HFFc6 (cell line): ENCODE results near the gene NDUFS8. TPM values are rescaled to one million over a fixed set of nuclear protein-coding genes. Genes with fewer than 3 reads are reported as not detected.

Source experiments
- DNase-seq: peaks from one replicate; pipeline ENCODE4 v3.0.0-alpha.2; 2018
- H3K27ac Mint-ChIP-seq: 2 replicates; pipeline ENCODE4 v1.8.0; 2020; ENCODE audit warnings: mild to moderate bottlenecking, mixed read lengths
- H3K27me3 Mint-ChIP-seq: 2 replicates; pipeline ENCODE4 v1.8.0; 2021; ENCODE audit warnings: mild to moderate bottlenecking, moderate library complexity, mixed read lengths; ENCODE audit not compliant: insufficient read depth
- H3K36me3 Mint-ChIP-seq: 2 replicates; pipeline ENCODE4 v1.8.0; 2021; ENCODE audit warnings: low read depth, mixed read lengths
- H3K4me1 Mint-ChIP-seq: 2 replicates; pipeline ENCODE4 v1.8.0; 2020; ENCODE audit warnings: low read depth, mixed read lengths
- H3K4me3 Mint-ChIP-seq: 2 replicates; pipeline ENCODE4 v1.8.0; 2020; ENCODE audit warnings: mild to moderate bottlenecking, moderate library complexity, mixed read lengths
- H3K9me3 Mint-ChIP-seq: 2 replicates; pipeline ENCODE4 v1.8.0; 2020; ENCODE audit warnings: mild to moderate bottlenecking, mixed read lengths
- total RNA-seq, 6 experiments: library from RNA; stranded (reverse); fragmentation: NEBNext Ultra II Directional; extraction: Animal tissue kit (Norgen Biotek cat#: 25700); gene quantifications; 2 replicates in 1 of 6; 3 replicates in 5 of 6; pipeline ENCODE4 v1.2.3, GENCODE V29; 2021
- TF ChIP-seq, protein P1 (sequence below): fragments of 200-600 bp; sonication (generic); IDR thresholded peaks from 2 replicates; pipeline ENCODE4 v1.5.0; 2021; ENCODE audit warnings: antibody characterized with exemption, mild to moderate bottlenecking

NDUFS8 gene
- total RNA-seq, 6 experiments from 2014 or later = 221 to 236 (median 223) TPM

DNA sequence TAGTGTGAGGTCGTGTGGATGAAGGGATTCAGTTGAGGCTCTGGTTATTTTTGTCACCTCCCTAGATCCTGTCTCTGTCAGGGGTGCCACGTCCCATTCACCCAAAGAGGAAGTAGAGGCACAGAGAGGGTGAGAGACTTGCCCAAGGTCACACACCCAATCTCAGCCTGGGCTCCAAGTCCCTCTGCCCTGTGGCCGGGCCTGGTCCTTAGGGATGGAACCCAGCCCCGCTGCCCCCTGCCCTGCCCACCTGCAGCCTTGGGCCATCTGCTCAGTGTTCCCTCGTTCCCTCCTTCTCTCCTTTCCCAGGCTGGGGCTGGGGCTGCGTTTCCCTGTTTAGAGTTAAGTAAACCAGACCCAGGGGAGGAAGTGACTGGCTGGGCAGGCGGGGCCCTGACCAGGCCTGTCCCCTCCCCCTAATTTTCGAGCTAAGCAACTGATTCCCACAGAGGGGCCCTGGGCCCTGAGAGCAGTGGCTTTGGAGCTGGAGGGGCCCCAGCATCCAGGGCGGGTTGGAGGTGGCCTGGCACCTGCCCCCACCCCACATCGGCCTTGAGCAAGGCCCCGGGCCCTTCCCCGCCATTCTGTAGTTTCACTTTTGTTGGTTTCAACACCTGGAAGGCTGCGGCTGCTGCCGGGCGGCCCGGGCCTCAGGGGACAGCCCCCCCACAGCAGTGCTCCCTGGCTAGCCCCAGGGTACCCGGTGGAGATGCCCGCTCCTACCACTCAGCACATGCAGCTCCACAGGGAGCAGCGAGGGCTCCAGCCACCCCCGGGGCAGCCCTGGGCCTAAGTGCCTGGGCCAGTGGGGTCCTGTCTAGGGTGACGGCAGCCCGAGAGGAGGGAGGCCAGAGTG is 9.8 kb downstream of the NDUFS8 start:
- TF ChIP-seq, protein P1, sequence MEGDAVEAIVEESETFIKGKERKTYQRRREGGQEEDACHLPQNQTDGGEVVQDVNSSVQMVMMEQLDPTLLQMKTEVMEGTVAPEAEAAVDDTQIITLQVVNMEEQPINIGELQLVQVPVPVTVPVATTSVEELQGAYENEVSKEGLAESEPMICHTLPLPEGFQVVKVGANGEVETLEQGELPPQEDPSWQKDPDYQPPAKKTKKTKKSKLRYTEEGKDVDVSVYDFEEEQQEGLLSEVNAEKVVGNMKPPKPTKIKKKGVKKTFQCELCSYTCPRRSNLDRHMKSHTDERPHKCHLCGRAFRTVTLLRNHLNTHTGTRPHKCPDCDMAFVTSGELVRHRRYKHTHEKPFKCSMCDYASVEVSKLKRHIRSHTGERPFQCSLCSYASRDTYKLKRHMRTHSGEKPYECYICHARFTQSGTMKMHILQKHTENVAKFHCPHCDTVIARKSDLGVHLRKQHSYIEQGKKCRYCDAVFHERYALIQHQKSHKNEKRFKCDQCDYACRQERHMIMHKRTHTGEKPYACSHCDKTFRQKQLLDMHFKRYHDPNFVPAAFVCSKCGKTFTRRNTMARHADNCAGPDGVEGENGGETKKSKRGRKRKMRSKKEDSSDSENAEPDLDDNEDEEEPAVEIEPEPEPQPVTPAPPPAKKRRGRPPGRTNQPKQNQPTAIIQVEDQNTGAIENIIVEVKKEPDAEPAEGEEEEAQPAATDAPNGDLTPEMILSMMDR = no peak
- Mint-ChIP-seq H3K4me3 (peak overlapping the region; percentile 90), H3K9me3 (no peaks in the 10 kb centered on the region), H3K4me1 (peaks cover 12% of the 10 kb centered on the region), H3K27ac (peak overlapping the region; percentile 91), H3K27me3 (peaks cover 3% of the 10 kb centered on the region; the same call in 1 of the 2 replicates), H3K36me3 (no peaks in the 10 kb centered on the region)
- DNase-seq = peak; percentile 42

DNA sequence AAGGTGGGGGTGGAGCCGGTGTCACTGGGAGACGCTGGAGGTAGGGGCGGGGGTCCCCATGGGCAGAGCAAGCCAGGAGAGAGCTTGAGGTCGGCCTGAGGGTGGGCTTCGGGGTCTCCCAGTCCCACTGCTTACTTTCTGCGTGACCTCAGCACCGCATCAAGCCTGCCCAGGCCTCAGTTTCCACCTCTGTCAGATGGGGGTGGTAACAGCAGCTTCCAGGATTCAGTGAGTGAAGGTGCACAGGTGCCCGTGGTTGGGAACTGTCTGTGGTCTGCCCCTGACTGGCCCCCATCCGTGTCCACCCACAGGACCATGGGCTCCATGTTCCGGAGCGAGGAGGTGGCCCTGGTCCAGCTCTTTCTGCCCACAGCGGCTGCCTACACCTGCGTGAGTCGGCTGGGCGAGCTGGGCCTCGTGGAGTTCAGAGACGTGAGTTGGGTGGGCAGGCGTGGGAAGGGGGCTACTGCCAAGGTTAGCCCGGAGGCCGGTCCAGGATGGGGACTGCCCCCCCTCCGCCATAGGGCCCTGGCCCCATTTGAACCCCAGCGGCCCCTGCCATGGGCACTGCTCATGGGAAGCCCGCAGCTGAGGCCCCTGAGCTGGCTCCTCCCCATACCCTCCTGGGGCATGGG is 10.6 kb downstream of the NDUFS8 start:
- H3K27me3 Mint-ChIP-seq = peaks cover 3% of the 10 kb centered on the region; the same call in 1 of the 2 replicates
- H3K4me1 Mint-ChIP-seq = peaks cover 12% of the 10 kb centered on the region
- peak overlapping the region; percentile 90 for H3K4me3 Mint-ChIP-seq
- H3K9me3 Mint-ChIP-seq = no peaks in the 10 kb centered on the region
- TF ChIP-seq, protein P1 = no peak
- peak overlapping the region; percentile 91 for H3K27ac Mint-ChIP-seq
- no peaks in the 10 kb centered on the region for H3K36me3 Mint-ChIP-seq
- DNase-seq = no peak

DNA sequence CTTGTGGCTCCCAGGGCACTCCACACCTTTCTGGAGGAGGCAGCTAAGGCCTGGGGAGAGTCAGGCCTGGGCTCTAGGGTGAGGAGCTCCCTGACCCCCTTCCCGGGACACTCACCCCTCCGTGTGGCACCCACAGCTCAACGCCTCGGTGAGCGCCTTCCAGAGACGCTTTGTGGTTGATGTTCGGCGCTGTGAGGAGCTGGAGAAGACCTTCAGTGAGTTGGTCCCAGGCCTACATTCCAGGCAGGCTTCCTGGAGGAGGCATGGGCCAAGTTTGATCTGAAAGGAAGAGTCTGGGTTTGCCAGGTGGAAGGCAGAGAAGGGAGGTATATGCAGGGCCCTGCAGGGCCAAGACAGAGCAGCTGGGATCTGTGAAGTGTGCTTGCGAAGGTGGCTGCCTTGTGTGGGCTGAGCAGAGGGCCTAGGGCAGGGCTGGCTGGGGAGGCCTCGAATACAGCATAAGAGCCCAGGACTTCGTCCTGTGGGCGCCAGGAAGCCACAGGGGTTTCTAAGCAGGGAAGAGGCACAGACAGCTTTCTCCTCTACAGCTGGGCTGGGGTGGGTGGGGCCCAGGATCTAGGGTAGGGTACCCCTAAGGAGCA is 11.2 kb downstream of the NDUFS8 start:
- Mint-ChIP-seq H3K36me3 (no peaks in the 10 kb centered on the region), H3K4me3 (peak overlapping the region; percentile 47), H3K9me3 (no peaks in the 10 kb centered on the region), H3K27me3 (peaks cover 3% of the 10 kb centered on the region; the same call in 1 of the 2 replicates), H3K4me1 (peaks cover 12% of the 10 kb centered on the region), H3K27ac (peak overlapping the region; percentile 69)
- no peak for DNase-seq
- TF ChIP-seq, protein P1 = no peak

DNA sequence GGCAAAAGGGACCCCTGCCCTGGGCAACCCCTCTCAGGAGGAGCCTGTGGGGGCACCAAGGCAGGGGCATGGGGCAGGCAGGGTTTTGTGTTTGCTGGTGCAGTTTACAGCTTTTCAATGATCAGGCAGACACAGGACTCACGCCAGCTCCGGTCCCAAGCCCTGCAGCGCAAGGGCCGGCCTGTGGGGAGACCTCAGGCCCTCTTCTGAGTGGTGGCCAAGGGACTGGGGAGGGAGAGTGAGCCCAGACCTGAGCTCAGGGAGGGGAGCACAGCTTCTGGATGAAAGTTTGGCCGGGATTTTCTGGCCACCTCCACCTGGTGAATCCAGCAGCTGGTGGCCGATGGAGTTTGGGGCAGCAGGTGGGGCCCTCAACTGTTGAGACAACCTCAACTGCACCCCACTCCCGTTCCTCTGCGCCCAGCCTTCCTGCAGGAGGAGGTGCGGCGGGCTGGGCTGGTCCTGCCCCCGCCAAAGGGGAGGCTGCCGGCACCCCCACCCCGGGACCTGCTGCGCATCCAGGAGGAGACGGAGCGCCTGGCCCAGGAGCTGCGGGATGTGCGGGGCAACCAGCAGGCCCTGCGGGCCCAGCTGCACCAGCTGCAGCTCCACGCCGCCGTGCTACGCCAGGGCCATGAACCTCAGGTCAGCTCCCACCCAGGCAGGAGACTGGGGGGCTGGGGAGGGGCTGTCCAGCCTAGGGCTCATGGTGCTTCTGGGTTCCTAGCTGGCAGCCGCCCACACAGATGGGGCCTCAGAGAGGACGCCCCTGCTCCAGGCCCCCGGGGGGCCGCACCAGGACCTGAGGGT is 11.9 kb downstream of the NDUFS8 start:
- H3K4me1 Mint-ChIP-seq = peaks cover 12% of the 10 kb centered on the region

More for the DNA sequence above, 11.9 kb downstream of the NDUFS8 start:
- Mint-ChIP-seq H3K27ac (peak overlapping the region; percentile 62; the same call in 1 of the 2 replicates), H3K9me3 (no peaks in the 10 kb centered on the region), H3K4me3 (no peak overlapping the region), H3K36me3 (no peaks in the 10 kb centered on the region), H3K27me3 (peaks cover 3% of the 10 kb centered on the region; the same call in 1 of the 2 replicates)
- TF ChIP-seq, protein P1 = no peak
- DNase-seq = no peak
